ENCODE measurements around the gene TSG101. TPM values are rescaled to one million over a fixed set of nuclear protein-coding genes. Genes with fewer than 3 reads are reported as not detected.

TSG101 gene, protein sequence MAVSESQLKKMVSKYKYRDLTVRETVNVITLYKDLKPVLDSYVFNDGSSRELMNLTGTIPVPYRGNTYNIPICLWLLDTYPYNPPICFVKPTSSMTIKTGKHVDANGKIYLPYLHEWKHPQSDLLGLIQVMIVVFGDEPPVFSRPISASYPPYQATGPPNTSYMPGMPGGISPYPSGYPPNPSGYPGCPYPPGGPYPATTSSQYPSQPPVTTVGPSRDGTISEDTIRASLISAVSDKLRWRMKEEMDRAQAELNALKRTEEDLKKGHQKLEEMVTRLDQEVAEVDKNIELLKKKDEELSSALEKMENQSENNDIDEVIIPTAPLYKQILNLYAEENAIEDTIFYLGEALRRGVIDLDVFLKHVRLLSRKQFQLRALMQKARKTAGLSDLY
- 18.8 TPM for total RNA-seq
- polyA plus RNA-seq, result 10 to 100 TPM; 62.8 to 87.2 (median 79.2) TPM

DNA sequence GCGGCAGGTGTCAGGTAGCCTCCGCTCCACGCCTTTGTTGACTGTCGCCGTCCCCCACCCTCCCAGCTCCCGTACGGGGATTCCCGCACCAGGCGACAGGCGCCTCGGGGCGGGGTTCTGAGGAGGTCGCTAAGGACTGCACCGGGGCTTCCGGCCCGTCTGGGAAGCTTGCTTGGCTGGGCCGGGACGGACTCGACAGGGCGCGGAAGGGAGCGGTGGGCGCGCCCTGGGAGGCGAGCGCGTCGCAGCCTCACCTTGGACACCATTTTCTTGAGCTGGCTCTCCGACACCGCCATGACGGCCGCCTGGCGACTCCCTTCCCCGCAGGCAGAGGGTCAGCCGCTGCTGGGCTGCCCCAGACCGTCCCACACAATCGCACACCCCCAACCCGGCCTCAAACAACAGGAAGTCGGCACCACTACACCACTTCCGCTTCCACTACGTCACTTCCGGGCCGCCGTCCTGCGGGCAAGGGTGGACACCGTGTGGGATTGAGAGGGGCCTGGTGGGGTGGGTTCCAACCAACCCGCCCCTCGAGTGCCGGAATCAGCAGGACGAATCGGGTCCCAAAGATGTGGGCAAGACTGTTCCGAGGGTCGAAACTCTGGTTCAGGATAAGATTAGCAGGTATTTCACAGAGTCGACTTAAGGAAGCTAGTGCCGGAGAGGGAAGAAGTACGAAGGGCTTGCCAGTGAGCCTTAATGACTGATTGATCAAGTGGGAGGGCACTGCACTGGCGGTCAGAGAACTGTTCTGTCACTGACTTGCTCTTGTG, at the start of gene TSG101:
Gene TSG101, minus strand, starts transcription at position 422 of the 776 bp plus-strand sequence. Its CDS starts 126 bp downstream, at position 296.
- H3K4me3 ChIP-seq (ENCODE audit: low read depth, low read length), result peak within 1 kb of the TSS; percentile 97
- peak within 1 kb of the TSS; percentile 96 to 100 (median 100) for H3K4me3 Mint-ChIP-seq
- DNase-seq (peak; percentile 88 to 94 (median 91)), ATAC-seq (ENCODE audit: low read depth in 2 of 2) (peak; percentile 88 to 89)
- H3K27me3 Mint-ChIP-seq, result peaks cover 5% of the 10 kb centered on the region
- H3K4me1 ChIP-seq (ENCODE audit: control insufficient read depth, insufficient read depth, low read length, poor library complexity, severe bottlenecking), result peaks cover 30% of the 10 kb centered on the region
- H3K36me3 Mint-ChIP-seq, result peaks cover 19% of the 10 kb centered on the region
- peaks cover 28 to 61% (median 47%) of the 10 kb centered on the region in 4 donors for H3K4me1 Mint-ChIP-seq
- peak within 1 kb of the TSS; percentile 100 for H3K27ac ChIP-seq (ENCODE audit: insufficient read depth, low read length, poor library complexity, severe bottlenecking)
- H3K9me3 ChIP-seq (ENCODE audit: control insufficient read depth in 2 of 2, low read length in 2 of 2), result no peaks in the 10 kb centered on the region
- no peaks in the 10 kb centered on the region for H3K9me3 Mint-ChIP-seq
- peak within 1 kb of the TSS; percentile 99 to 100 (median 100) for H3K27ac Mint-ChIP-seq
- no peaks in the 10 kb centered on the region for H3K27me3 ChIP-seq (ENCODE audit: control insufficient read depth, insufficient read depth, low read length)
- peaks cover 7% of the 10 kb centered on the region for H3K36me3 ChIP-seq (ENCODE audit: control insufficient read depth, insufficient read depth, low read length)

DNA sequence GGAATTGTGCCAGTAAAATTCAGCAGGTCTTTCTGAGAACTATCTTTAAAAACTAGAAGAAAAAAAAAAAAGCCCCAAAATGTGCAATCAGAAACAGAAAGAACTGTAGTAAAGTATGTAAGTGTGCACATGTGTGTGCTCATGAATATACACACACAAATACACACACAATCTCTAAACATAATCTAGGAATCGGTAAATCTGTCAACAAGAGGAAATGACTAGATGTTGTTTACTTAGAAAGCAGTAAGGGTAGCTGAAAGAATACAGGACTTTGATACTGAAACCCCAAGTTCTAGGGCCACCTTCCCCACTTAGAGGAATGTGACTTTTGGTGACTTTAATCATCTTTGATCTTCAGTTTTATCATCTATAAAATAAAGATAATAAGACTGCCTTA, 48.6 kb upstream of the TSG101 start:
- Histone ChIP-seq H3K9me3 (ENCODE audit: control insufficient read depth in 2 of 2, low read length in 2 of 2) (no peaks in the 10 kb centered on the region), H3K27me3 (ENCODE audit: control insufficient read depth, insufficient read depth, low read length) (no peaks in the 10 kb centered on the region), H3K27ac (ENCODE audit: insufficient read depth, low read length, poor library complexity, severe bottlenecking) (no peak overlapping the region), H3K36me3 (ENCODE audit: control insufficient read depth, insufficient read depth, low read length) (no peaks in the 10 kb centered on the region), H3K4me3 (ENCODE audit: low read depth, low read length) (no peak overlapping the region), H3K4me1 (ENCODE audit: control insufficient read depth, insufficient read depth, low read length, poor library complexity, severe bottlenecking) (peaks cover 7% of the 10 kb centered on the region)
- DNase-seq, result peak in 1 of 3 donors; percentile 12
- H3K4me3 Mint-ChIP-seq, result no peak overlapping the region
- peak overlapping the region in 1 of 3 donors; percentile 58 for H3K27ac Mint-ChIP-seq
- no peaks in the 10 kb centered on the region for H3K27me3 Mint-ChIP-seq
- no peak for ATAC-seq (ENCODE audit: low read depth in 2 of 2)
- H3K9me3 Mint-ChIP-seq, result no peaks in the 10 kb centered on the region
- H3K4me1 Mint-ChIP-seq, result peaks cover 13 to 50% (median 20%) of the 10 kb centered on the region in 4 donors
- H3K36me3 Mint-ChIP-seq, result peaks cover 25% of the 10 kb centered on the region

DNA sequence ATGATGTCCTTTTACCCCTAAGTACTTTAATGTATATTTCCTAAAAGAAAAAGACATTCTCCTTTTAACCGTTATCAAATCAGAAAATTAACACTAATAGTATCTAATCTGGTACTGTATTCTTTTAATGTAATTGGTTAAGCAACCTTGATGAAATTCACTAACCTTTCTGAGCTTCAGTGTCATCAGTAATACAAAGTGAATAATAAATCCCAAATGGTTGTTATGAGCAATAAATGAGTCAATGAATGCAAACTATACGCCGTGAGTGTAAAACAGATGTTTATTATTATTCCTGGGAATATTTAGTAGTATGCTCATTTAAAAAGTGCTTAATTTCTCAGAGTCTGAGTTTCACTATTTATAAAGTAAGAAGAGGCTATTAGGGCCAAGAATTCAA, 40.3 kb upstream of the TSG101 start:
- Histone ChIP-seq H3K4me1 (ENCODE audit: control insufficient read depth, insufficient read depth, low read length, poor library complexity, severe bottlenecking) (no peaks in the 10 kb centered on the region), H3K4me3 (ENCODE audit: low read depth, low read length) (no peak overlapping the region), H3K36me3 (ENCODE audit: control insufficient read depth, insufficient read depth, low read length) (no peaks in the 10 kb centered on the region), H3K9me3 (ENCODE audit: control insufficient read depth in 2 of 2, low read length in 2 of 2) (no peaks in the 10 kb centered on the region), H3K27ac (ENCODE audit: insufficient read depth, low read length, poor library complexity, severe bottlenecking) (no peak overlapping the region), H3K27me3 (ENCODE audit: control insufficient read depth, insufficient read depth, low read length) (no peaks in the 10 kb centered on the region)
- no peaks in the 10 kb centered on the region for H3K27me3 Mint-ChIP-seq
- H3K36me3 Mint-ChIP-seq, result peaks cover 19% of the 10 kb centered on the region
- H3K4me3 Mint-ChIP-seq, result no peak overlapping the region
- H3K4me1 Mint-ChIP-seq, result peaks cover 0 to 1% (median 0%) of the 10 kb centered on the region in 4 donors
- no peak overlapping the region for H3K27ac Mint-ChIP-seq
- no peak for ATAC-seq (ENCODE audit: low read depth in 2 of 2)
- no peaks in the 10 kb centered on the region for H3K9me3 Mint-ChIP-seq
- DNase-seq, result no peak

DNA sequence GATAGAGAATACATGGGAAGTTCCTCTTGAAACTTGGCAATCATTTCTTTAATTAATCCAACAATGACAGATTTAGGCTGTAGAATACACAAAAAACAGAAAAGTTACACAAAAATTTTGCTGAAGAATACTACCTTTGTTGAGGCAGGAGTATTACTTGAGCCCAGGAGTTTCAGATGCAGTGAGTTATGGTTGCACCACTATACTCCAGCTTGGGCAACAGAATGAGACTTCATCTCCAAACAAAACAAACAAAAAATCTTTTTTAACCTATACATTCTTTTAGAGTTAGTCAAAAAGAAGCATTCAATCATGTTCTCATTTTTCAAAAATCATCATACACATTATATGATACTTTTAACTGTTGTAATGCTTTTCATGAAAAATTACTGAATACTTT, 39.7 kb upstream of the TSG101 start:
- H3K4me3 Mint-ChIP-seq, result no peak overlapping the region
- Histone ChIP-seq H3K9me3 (ENCODE audit: control insufficient read depth in 2 of 2, low read length in 2 of 2) (no peaks in the 10 kb centered on the region), H3K27ac (ENCODE audit: insufficient read depth, low read length, poor library complexity, severe bottlenecking) (no peak overlapping the region), H3K4me3 (ENCODE audit: low read depth, low read length) (no peak overlapping the region), H3K36me3 (ENCODE audit: control insufficient read depth, insufficient read depth, low read length) (no peaks in the 10 kb centered on the region), H3K27me3 (ENCODE audit: control insufficient read depth, insufficient read depth, low read length) (no peaks in the 10 kb centered on the region), H3K4me1 (ENCODE audit: control insufficient read depth, insufficient read depth, low read length, poor library complexity, severe bottlenecking) (no peaks in the 10 kb centered on the region)
- H3K36me3 Mint-ChIP-seq, result peaks cover 15% of the 10 kb centered on the region
- ATAC-seq (ENCODE audit: low read depth in 2 of 2) (no peak), DNase-seq (no peak)
- H3K4me1 Mint-ChIP-seq, result peaks cover 0 to 1% (median 0%) of the 10 kb centered on the region in 4 donors
- no peaks in the 10 kb centered on the region for H3K9me3 Mint-ChIP-seq
- H3K27me3 Mint-ChIP-seq, result no peaks in the 10 kb centered on the region
- H3K27ac Mint-ChIP-seq, result no peak overlapping the region

DNA sequence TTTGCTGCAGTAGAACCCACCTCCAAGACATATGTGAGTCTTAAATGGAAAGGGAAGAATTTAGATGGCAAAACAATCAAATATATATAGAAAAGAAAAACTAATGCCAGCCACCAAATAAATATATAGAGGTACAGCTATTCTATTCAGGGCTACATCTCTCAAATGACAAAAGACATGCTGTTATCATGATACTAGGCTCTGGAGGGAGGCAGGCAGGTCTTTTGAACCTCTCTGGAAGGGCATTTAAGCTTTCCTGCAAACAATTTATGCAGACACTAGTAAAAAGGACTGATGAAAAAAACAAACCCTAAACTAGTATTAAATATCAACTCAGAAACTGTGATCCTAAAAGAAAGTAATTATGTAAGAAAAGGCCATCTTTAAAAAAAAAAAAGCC, 37.4 kb upstream of the TSG101 start:
- Histone ChIP-seq H3K9me3 (ENCODE audit: control insufficient read depth in 2 of 2, low read length in 2 of 2) (no peaks in the 10 kb centered on the region), H3K4me1 (ENCODE audit: control insufficient read depth, insufficient read depth, low read length, poor library complexity, severe bottlenecking) (no peaks in the 10 kb centered on the region), H3K36me3 (ENCODE audit: control insufficient read depth, insufficient read depth, low read length) (no peaks in the 10 kb centered on the region), H3K27ac (ENCODE audit: insufficient read depth, low read length, poor library complexity, severe bottlenecking) (no peak overlapping the region), H3K27me3 (ENCODE audit: control insufficient read depth, insufficient read depth, low read length) (no peaks in the 10 kb centered on the region), H3K4me3 (ENCODE audit: low read depth, low read length) (no peak overlapping the region)
- no peaks in the 10 kb centered on the region for H3K9me3 Mint-ChIP-seq
- DNase-seq, result no peak
- ATAC-seq (ENCODE audit: low read depth in 2 of 2), result no peak
- H3K4me3 Mint-ChIP-seq, result no peak overlapping the region
- no peaks in the 10 kb centered on the region for H3K4me1 Mint-ChIP-seq
- no peaks in the 10 kb centered on the region for H3K27me3 Mint-ChIP-seq
- no peak overlapping the region for H3K27ac Mint-ChIP-seq
- H3K36me3 Mint-ChIP-seq, result peaks cover 18% of the 10 kb centered on the region

DNA sequence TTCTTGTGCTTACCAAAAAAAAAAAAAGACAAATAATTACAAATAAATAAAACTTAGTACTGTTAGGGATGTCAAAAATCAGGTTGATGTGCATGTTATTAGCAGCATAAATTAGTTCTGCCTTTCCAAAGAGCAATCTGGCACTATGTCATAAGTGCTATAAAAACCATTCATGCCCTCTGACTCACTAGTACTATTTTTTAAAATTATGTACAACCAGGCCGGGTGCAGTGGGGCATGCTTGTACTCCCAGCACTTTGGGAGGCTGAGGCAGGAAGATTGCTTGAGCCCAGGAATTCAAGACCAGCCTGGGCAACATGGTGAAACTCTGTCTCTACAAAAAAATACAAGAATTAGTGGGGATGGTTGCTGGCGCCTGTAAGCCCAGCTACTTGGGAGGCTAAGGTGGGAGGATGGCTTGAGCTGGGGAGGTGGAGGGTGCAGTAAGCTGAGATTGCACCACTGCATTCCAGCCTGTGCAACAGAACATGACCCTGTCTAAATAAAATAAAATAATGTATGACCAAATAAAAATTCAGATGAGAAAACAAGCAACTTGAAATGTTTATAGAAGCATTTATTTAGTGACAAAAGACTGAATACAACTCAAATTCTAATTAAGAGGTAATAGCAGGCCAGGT, 36.5 kb upstream of the TSG101 start:
- no peaks in the 10 kb centered on the region for H3K27me3 ChIP-seq (ENCODE audit: control insufficient read depth, insufficient read depth, low read length)
- no peaks in the 10 kb centered on the region for H3K27me3 Mint-ChIP-seq
- ATAC-seq (ENCODE audit: low read depth in 2 of 2) (no peak), DNase-seq (no peak)
- no peaks in the 10 kb centered on the region for H3K36me3 ChIP-seq (ENCODE audit: control insufficient read depth, insufficient read depth, low read length)
- no peak overlapping the region for H3K4me3 Mint-ChIP-seq
- no peaks in the 10 kb centered on the region for H3K4me1 Mint-ChIP-seq
- no peaks in the 10 kb centered on the region for H3K9me3 Mint-ChIP-seq
- H3K27ac ChIP-seq (ENCODE audit: insufficient read depth, low read length, poor library complexity, severe bottlenecking), result no peak overlapping the region
- H3K9me3 ChIP-seq (ENCODE audit: control insufficient read depth in 2 of 2, low read length in 2 of 2), result no peaks in the 10 kb centered on the region
- peak overlapping the region in 1 of 3 donors; percentile 59 for H3K27ac Mint-ChIP-seq
- peaks cover 16% of the 10 kb centered on the region for H3K36me3 Mint-ChIP-seq
- H3K4me3 ChIP-seq (ENCODE audit: low read depth, low read length), result no peak overlapping the region
- no peaks in the 10 kb centered on the region for H3K4me1 ChIP-seq (ENCODE audit: control insufficient read depth, insufficient read depth, low read length, poor library complexity, severe bottlenecking)

DNA sequence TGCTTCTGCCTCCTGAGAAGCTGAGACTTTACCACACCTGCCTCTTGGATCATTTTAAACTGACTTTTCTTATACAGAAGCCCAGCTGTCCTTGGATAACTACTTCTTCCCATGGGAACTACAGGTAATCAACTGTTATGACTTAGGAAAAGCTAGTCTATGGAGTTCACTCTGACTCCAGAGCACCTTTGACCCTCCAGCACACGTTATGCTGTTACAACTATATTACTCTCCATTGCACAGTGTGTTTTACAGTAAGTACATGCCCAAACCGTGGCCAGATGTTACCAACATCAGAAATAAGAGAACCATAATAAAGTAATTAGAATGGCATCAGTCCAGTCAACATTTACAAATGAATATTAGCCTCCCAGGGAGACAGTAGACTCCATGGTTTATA, 21.3 kb upstream of the TSG101 start:
- H3K36me3 Mint-ChIP-seq, result peaks cover 7% of the 10 kb centered on the region
- ATAC-seq (ENCODE audit: low read depth in 2 of 2) (no peak), DNase-seq (no peak)
- Histone ChIP-seq H3K9me3 (ENCODE audit: control insufficient read depth in 2 of 2, low read length in 2 of 2) (no peaks in the 10 kb centered on the region), H3K4me3 (ENCODE audit: low read depth, low read length) (no peak overlapping the region), H3K27ac (ENCODE audit: insufficient read depth, low read length, poor library complexity, severe bottlenecking) (no peak overlapping the region), H3K4me1 (ENCODE audit: control insufficient read depth, insufficient read depth, low read length, poor library complexity, severe bottlenecking) (no peaks in the 10 kb centered on the region), H3K36me3 (ENCODE audit: control insufficient read depth, insufficient read depth, low read length) (peaks cover 2% of the 10 kb centered on the region), H3K27me3 (ENCODE audit: control insufficient read depth, insufficient read depth, low read length) (no peaks in the 10 kb centered on the region)
- H3K27ac Mint-ChIP-seq, result peak overlapping the region in 1 of 3 donors; percentile 53
- H3K4me3 Mint-ChIP-seq, result no peak overlapping the region
- H3K27me3 Mint-ChIP-seq, result no peaks in the 10 kb centered on the region
- no peaks in the 10 kb centered on the region for H3K9me3 Mint-ChIP-seq
- H3K4me1 Mint-ChIP-seq, result no peaks in the 10 kb centered on the region

Data from CD4-positive, CD25-positive, alpha-beta regulatory T cell (primary cell).